ENCODE data around the gene OR8G1. TPM values are rescaled to one million over a fixed set of nuclear protein-coding genes. Genes with fewer than 3 reads are reported as not detected.
"Not testable (repeated sequence)": the region's sequence is repeated elsewhere in the genome, so short reads cannot be mapped to it uniquely, and the experiment has no call there.

OR8G1 gene
- total and polyA plus RNA-seq, 5 experiments from 2014 or later, result not detected

- POLR2A ChIA-PET, ATAC-seq, H3K9me3 Mint-ChIP-seq, H3K4me3 Mint-ChIP-seq, H3K27ac Mint-ChIP-seq, H3K27me3 Mint-ChIP-seq, H3K36me3 Mint-ChIP-seq, DNase-seq, H3K4me1 Mint-ChIP-seq: not testable (repeated sequence)
Measured at GRCh38 chr11:124270886-124271285, 30.0 kb downstream of the OR8G1 start.

- no peak overlapping the region for H3K4me3 Mint-ChIP-seq
- H3K4me1 Mint-ChIP-seq, result no peaks in the 10 kb centered on the region
- H3K27ac Mint-ChIP-seq, result no peak overlapping the region
- DNase-seq, result no peak
- ATAC-seq, result no peak
- peaks cover 2 to 14% (median 4%) of the 10 kb centered on the region in 5 donors for H3K27me3 Mint-ChIP-seq
- POLR2A ChIA-PET, result no interaction called here
- H3K36me3 Mint-ChIP-seq, result no peaks in the 10 kb centered on the region
- H3K9me3 Mint-ChIP-seq, result no peaks in the 10 kb centered on the region
Measured at GRCh38 chr11:124274000-124274399, 33.1 kb downstream of the OR8G1 start.

- peaks cover 0 to 19% (median 4%) of the 10 kb centered on the region in 5 donors for H3K27me3 Mint-ChIP-seq
- peaks cover 0 to 19% (median 11%) of the 10 kb centered on the region in 9 donors for H3K9me3 Mint-ChIP-seq
- no peaks in the 10 kb centered on the region for H3K4me1 Mint-ChIP-seq
- no peak overlapping the region for H3K27ac Mint-ChIP-seq
- H3K4me3 Mint-ChIP-seq, result no peak overlapping the region
- POLR2A ChIA-PET, result no interaction called here
- DNase-seq, result no peak
- no peaks in the 10 kb centered on the region for H3K36me3 Mint-ChIP-seq
- ATAC-seq, result no peak
Measured at GRCh38 chr11:124276081-124276480, 35.2 kb downstream of the OR8G1 start.

GRCh38 chr11:124277207-124277606, 36.3 kb downstream of the OR8G1 start:
- Mint-ChIP-seq H3K27me3 (peaks cover 0 to 19% (median 4%) of the 10 kb centered on the region in 5 donors), H3K36me3 (no peaks in the 10 kb centered on the region), H3K4me1 (no peaks in the 10 kb centered on the region), H3K9me3 (peaks cover 2 to 30% (median 11%) of the 10 kb centered on the region in 9 donors), H3K4me3 (no peak overlapping the region), H3K27ac (no peak overlapping the region)
- ATAC-seq (no peak), DNase-seq (no peak)
- POLR2A ChIA-PET, result no interaction called here

- Mint-ChIP-seq H3K36me3 (no peaks in the 10 kb centered on the region), H3K27ac (no peak overlapping the region), H3K4me3 (no peak overlapping the region), H3K27me3 (peaks cover 0 to 19% (median 4%) of the 10 kb centered on the region in 5 donors), H3K4me1 (no peaks in the 10 kb centered on the region), H3K9me3 (peaks cover 2 to 36% (median 14%) of the 10 kb centered on the region in 9 donors)
- DNase-seq (no peak), ATAC-seq (no peak)
- POLR2A ChIA-PET, result no interaction called here
Measured at GRCh38 chr11:124277804-124278203, 36.9 kb downstream of the OR8G1 start.

- Mint-ChIP-seq H3K4me3 (no peak overlapping the region), H3K27ac (no peak overlapping the region), H3K36me3 (no peaks in the 10 kb centered on the region), H3K9me3 (peaks cover 3 to 41% (median 15%) of the 10 kb centered on the region in 9 donors), H3K4me1 (no peaks in the 10 kb centered on the region), H3K27me3 (peaks cover 0 to 19% (median 4%) of the 10 kb centered on the region in 5 donors)
- no peak for DNase-seq
- no peak for ATAC-seq
- POLR2A ChIA-PET, result no interaction called here
Measured at GRCh38 chr11:124278261-124278660, 37.4 kb downstream of the OR8G1 start.

GRCh38 chr11:124285610-124286344, 44.9 kb downstream of the OR8G1 start:
- Mint-ChIP-seq H3K27me3 (peaks cover 0 to 7% (median 0%) of the 10 kb centered on the region in 5 donors), H3K4me3 (no peak overlapping the region), H3K4me1 (no peaks in the 10 kb centered on the region), H3K36me3 (no peaks in the 10 kb centered on the region), H3K9me3 (peaks cover 12 to 42% (median 23%) of the 10 kb centered on the region in 9 donors), H3K27ac (no peak overlapping the region)
- DNase-seq (no peak), ATAC-seq (no peak)
- POLR2A ChIA-PET, result no interaction called here

GRCh38 chr11:124294687-124295086, 53.8 kb downstream of the OR8G1 start:
- DNase-seq, result no peak
- Mint-ChIP-seq H3K9me3 (peaks cover 2 to 22% (median 5%) of the 10 kb centered on the region in 9 donors), H3K27me3 (peaks cover 2 to 17% (median 4%) of the 10 kb centered on the region in 5 donors), H3K27ac (no peak overlapping the region), H3K36me3 (peaks cover 0 to 7% (median 0%) of the 10 kb centered on the region in 3 donors), H3K4me1 (no peaks in the 10 kb centered on the region), H3K4me3 (no peak overlapping the region)
- POLR2A ChIA-PET, result no interaction called here
- ATAC-seq, result no peak

- Mint-ChIP-seq H3K4me3 (no peak overlapping the region), H3K36me3 (peaks cover 0 to 7% (median 0%) of the 10 kb centered on the region in 3 donors), H3K4me1 (no peaks in the 10 kb centered on the region), H3K27me3 (peaks cover 0 to 17% (median 4%) of the 10 kb centered on the region in 5 donors), H3K9me3 (peaks cover 0 to 12% (median 3%) of the 10 kb centered on the region in 9 donors), H3K27ac (no peak overlapping the region)
- DNase-seq, result no peak
- POLR2A ChIA-PET, result no interaction called here
- no peak for ATAC-seq
Measured at GRCh38 chr11:124296016-124296415, 55.1 kb downstream of the OR8G1 start.

GRCh38 chr11:124297921-124298320, 57.0 kb downstream of the OR8G1 start:
- peaks cover 0 to 9% (median 0%) of the 10 kb centered on the region in 9 donors for H3K9me3 Mint-ChIP-seq
- H3K27me3 Mint-ChIP-seq, result peaks cover 0 to 4% (median 0%) of the 10 kb centered on the region in 5 donors
- no peaks in the 10 kb centered on the region for H3K4me1 Mint-ChIP-seq
- no peak overlapping the region for H3K4me3 Mint-ChIP-seq
- POLR2A ChIA-PET, result no interaction called here
- DNase-seq (no peak), ATAC-seq (no peak)
- no peaks in the 10 kb centered on the region for H3K36me3 Mint-ChIP-seq
- H3K27ac Mint-ChIP-seq, result no peak overlapping the region

- Mint-ChIP-seq H3K9me3 (peaks cover 0 to 9% (median 0%) of the 10 kb centered on the region in 9 donors), H3K4me1 (no peaks in the 10 kb centered on the region), H3K27me3 (peaks cover 0 to 6% (median 0%) of the 10 kb centered on the region in 5 donors), H3K36me3 (no peaks in the 10 kb centered on the region), H3K27ac (no peak overlapping the region), H3K4me3 (no peak overlapping the region)
- DNase-seq, result no peak
- ATAC-seq, result no peak
- POLR2A ChIA-PET, result no interaction called here
Measured at GRCh38 chr11:124301548-124301947, 60.7 kb downstream of the OR8G1 start.

- ATAC-seq, result no peak
- Mint-ChIP-seq H3K27me3 (peaks cover 0 to 16% (median 2%) of the 10 kb centered on the region in 5 donors), H3K27ac (no peak overlapping the region), H3K36me3 (no peaks in the 10 kb centered on the region), H3K4me1 (no peaks in the 10 kb centered on the region), H3K9me3 (peaks cover 0 to 9% (median 0%) of the 10 kb centered on the region in 9 donors), H3K4me3 (no peak overlapping the region)
- POLR2A ChIA-PET, result no interaction called here
- no peak for DNase-seq
Measured at GRCh38 chr11:124302347-124303125, 61.6 kb downstream of the OR8G1 start.
